SK-N-SH treated with all-trans-retinoic acid at 6 μM for 48 hours (cell line): ENCODE results near the gene PTCD1.
A peak's percentile ranks its signal among the peaks of the same experiment; 100 is the strongest.

ENCODE experiments used
- ATAC-seq: fragments of 200-7000 bp; cut with Tn5 transposase; 3 replicates; pipeline ENCODE4 v1.9.1; 2020; ENCODE audit warnings: mild to moderate bottlenecking, moderate library complexity
- ARNTL ChIP-seq: fragments of 450-650 bp; formaldehyde crosslinking; IDR thresholded peaks from 2 replicates; pipeline ENCODE4 v1.5.0; 2020; ENCODE audit warnings: low read depth, mild to moderate bottlenecking, moderate library complexity, borderline replicate concordance
- BACH2 ChIP-seq: fragments of 250-450 bp; sonication (Bioruptor Pico); IDR thresholded peaks from 2 replicates; pipeline ENCODE4 v1.9.0; 2021; ENCODE audit warnings: mild to moderate bottlenecking, borderline replicate concordance
- CSDC2 ChIP-seq: fragments of 250-450 bp; sonication (Bioruptor Pico); IDR thresholded peaks from 2 replicates; pipeline ENCODE4 v1.5.0; 2020; ENCODE audit warnings: mild to moderate bottlenecking, moderate library complexity
- CSRNP3 ChIP-seq: fragments of 250-450 bp; sonication (Bioruptor Pico); IDR thresholded peaks from 2 replicates; pipeline ENCODE4 v1.5.1; 2021; ENCODE audit warnings: mild to moderate bottlenecking, moderate library complexity
- ESRRG ChIP-seq: fragments of 250-450 bp; sonication (Bioruptor Pico); IDR thresholded peaks from 2 replicates; pipeline ENCODE4 v1.6.1; 2021; ENCODE audit warnings: mild to moderate bottlenecking
- GLIS3 ChIP-seq: fragments of 250-450 bp; sonication (Bioruptor Pico); IDR thresholded peaks from 2 replicates; pipeline ENCODE4 v1.5.0; 2020; ENCODE audit warnings: mild to moderate bottlenecking, moderate library complexity
- ISL1 ChIP-seq: fragments of 250-450 bp; sonication (Bioruptor Pico); IDR thresholded peaks from 2 replicates; pipeline ENCODE4 v2.1.2; 2022; ENCODE audit warnings: mild to moderate bottlenecking, moderate library complexity
- OSR1 ChIP-seq: fragments of 250-450 bp; sonication (Bioruptor Pico); IDR thresholded peaks from 2 replicates; pipeline ENCODE4 v1.8.0; 2022; ENCODE audit warnings: moderate library complexity, mild to moderate bottlenecking, inconsistent platforms
- PPARA ChIP-seq: fragments of 250-450 bp; sonication (Bioruptor Pico); IDR thresholded peaks from 2 replicates; pipeline ENCODE4 v1.5.0; 2020; ENCODE audit warnings: mild to moderate bottlenecking, borderline replicate concordance
- RARB ChIP-seq: fragments of 250-450 bp; sonication (Bioruptor Pico); IDR thresholded peaks from 2 replicates; pipeline ENCODE4 v1.8.0; 2021; ENCODE audit warnings: mild to moderate bottlenecking, moderate library complexity
- SNAI2 ChIP-seq: fragments of 250-450 bp; sonication (Bioruptor Pico); IDR thresholded peaks from 2 replicates; pipeline ENCODE4 v1.5.0; 2020; ENCODE audit warnings: mild to moderate bottlenecking, moderate library complexity
- TCF4 ChIP-seq: fragments of 250-450 bp; sonication (Bioruptor Pico); IDR thresholded peaks from 2 replicates; pipeline ENCODE4 v1.8.0; 2021; ENCODE audit warnings: mild to moderate bottlenecking, moderate library complexity, borderline replicate concordance
- TOX ChIP-seq: fragments of 250-450 bp; sonication (Bioruptor Pico); IDR thresholded peaks from 2 replicates; pipeline ENCODE4 v1.8.0; 2021; ENCODE audit warnings: mild to moderate bottlenecking, moderate library complexity, borderline replicate concordance
- ZFP3 ChIP-seq: fragments of 250-450 bp; sonication (Bioruptor Pico); IDR thresholded peaks from 2 replicates; pipeline ENCODE4 v1.5.0; 2020; ENCODE audit warnings: mild to moderate bottlenecking, moderate library complexity
- ZFP30 ChIP-seq: fragments of 450-650 bp; formaldehyde crosslinking; IDR thresholded peaks from 2 replicates; pipeline ENCODE4 v1.5.0; 2022; ENCODE audit warnings: mild to moderate bottlenecking, moderate library complexity
- ZNF565 ChIP-seq: fragments of 450-650 bp; formaldehyde crosslinking; conservative IDR thresholded peaks from 2 replicates; pipeline ENCODE4 v1.5.0; 2020; ENCODE audit warnings: low read depth, mild to moderate bottlenecking, moderate library complexity
- ZNF70 ChIP-seq: fragments of 450-650 bp; formaldehyde crosslinking; IDR thresholded peaks from 2 replicates; pipeline ENCODE4 v1.5.0; 2020; ENCODE audit warnings: mild to moderate bottlenecking, moderate library complexity
- ZNF8 ChIP-seq: fragments of 450-650 bp; formaldehyde crosslinking; IDR thresholded peaks from 2 replicates; pipeline ENCODE4 v1.5.0; 2020; ENCODE audit warnings: mild to moderate bottlenecking, moderate library complexity
- TF ChIP-seq, protein P1 (sequence below): fragments of 250-450 bp; sonication (Bioruptor Pico); IDR thresholded peaks from 2 replicates; pipeline ENCODE4 v1.5.0; 2020; ENCODE audit warnings: mild to moderate bottlenecking, moderate library complexity
- TF ChIP-seq, protein P2 (sequence below): fragments of 250-450 bp; sonication (Bioruptor Pico); IDR thresholded peaks from 2 replicates; pipeline ENCODE4 v1.8.0; 2020; ENCODE audit warnings: mild to moderate bottlenecking, moderate library complexity, borderline replicate concordance

The PTCD1 gene

GRCh38 chr7:99392659-99393354 lies 45.8 kb downstream of the PTCD1 start:
- peak; percentile 68 for ATAC-seq

GRCh38 chr7:99392046-99392445 lies 46.6 kb downstream of the PTCD1 start:
- no peak for TF ChIP-seq TCF4
- TF ChIP-seq RARB (CRISPR knock-in tag), result no peak
- TF ChIP-seq ARNTL (CRISPR knock-in tag), result no peak
- TF ChIP-seq, protein P1, sequence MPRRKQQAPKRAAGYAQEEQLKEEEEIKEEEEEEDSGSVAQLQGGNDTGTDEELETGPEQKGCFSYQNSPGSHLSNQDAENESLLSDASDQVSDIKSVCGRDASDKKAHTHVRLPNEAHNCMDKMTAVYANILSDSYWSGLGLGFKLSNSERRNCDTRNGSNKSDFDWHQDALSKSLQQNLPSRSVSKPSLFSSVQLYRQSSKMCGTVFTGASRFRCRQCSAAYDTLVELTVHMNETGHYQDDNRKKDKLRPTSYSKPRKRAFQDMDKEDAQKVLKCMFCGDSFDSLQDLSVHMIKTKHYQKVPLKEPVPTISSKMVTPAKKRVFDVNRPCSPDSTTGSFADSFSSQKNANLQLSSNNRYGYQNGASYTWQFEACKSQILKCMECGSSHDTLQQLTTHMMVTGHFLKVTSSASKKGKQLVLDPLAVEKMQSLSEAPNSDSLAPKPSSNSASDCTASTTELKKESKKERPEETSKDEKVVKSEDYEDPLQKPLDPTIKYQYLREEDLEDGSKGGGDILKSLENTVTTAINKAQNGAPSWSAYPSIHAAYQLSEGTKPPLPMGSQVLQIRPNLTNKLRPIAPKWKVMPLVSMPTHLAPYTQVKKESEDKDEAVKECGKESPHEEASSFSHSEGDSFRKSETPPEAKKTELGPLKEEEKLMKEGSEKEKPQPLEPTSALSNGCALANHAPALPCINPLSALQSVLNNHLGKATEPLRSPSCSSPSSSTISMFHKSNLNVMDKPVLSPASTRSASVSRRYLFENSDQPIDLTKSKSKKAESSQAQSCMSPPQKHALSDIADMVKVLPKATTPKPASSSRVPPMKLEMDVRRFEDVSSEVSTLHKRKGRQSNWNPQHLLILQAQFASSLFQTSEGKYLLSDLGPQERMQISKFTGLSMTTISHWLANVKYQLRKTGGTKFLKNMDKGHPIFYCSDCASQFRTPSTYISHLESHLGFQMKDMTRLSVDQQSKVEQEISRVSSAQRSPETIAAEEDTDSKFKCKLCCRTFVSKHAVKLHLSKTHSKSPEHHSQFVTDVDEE (CRISPR knock-in tag), result no peak
- TF ChIP-seq ZFP3 (CRISPR knock-in tag), result no peak
- TF ChIP-seq, all 23 proteins: peak for 0
- no peak for ATAC-seq

More at GRCh38 chr7:99392659-99393354, 45.8 kb downstream of the PTCD1 start:
- TF ChIP-seq ESRRG (no peak), GLIS3 (CRISPR knock-in tag) (peak; percentile 78; the same call in 1 of the 2 replicates), TOX (no peak), ZFP3 (CRISPR knock-in tag) (no peak), CSDC2 (no peak), CSRNP3 (CRISPR knock-in tag) (peak; percentile 30; the same call in 1 of the 2 replicates)
- TF ChIP-seq, protein P1 (CRISPR knock-in tag), result 0 out of 2 replicates have a peak, but pooled peaks have one; percentile 27

GRCh38 chr7:99390941-99391602 lies 47.5 kb downstream of the PTCD1 start:
- TF ChIP-seq ZNF565 (CRISPR knock-in tag), result no peak
- TF ChIP-seq, protein P2, sequence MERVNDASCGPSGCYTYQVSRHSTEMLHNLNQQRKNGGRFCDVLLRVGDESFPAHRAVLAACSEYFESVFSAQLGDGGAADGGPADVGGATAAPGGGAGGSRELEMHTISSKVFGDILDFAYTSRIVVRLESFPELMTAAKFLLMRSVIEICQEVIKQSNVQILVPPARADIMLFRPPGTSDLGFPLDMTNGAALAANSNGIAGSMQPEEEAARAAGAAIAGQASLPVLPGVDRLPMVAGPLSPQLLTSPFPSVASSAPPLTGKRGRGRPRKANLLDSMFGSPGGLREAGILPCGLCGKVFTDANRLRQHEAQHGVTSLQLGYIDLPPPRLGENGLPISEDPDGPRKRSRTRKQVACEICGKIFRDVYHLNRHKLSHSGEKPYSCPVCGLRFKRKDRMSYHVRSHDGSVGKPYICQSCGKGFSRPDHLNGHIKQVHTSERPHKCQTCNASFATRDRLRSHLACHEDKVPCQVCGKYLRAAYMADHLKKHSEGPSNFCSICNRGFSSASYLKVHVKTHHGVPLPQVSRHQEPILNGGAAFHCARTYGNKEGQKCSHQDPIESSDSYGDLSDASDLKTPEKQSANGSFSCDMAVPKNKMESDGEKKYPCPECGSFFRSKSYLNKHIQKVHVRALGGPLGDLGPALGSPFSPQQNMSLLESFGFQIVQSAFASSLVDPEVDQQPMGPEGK (CRISPR knock-in tag), result no peak
- TF ChIP-seq PPARA, result no peak
- ATAC-seq, result no peak

- TF ChIP-seq, protein P1 (CRISPR knock-in tag), result no peak
- no peak for TF ChIP-seq ZFP30 (CRISPR knock-in tag)
- no peak for TF ChIP-seq ZNF565 (CRISPR knock-in tag)
- no peak for TF ChIP-seq PPARA
- no peak for TF ChIP-seq OSR1 (CRISPR knock-in tag)
- no peak for TF ChIP-seq ISL1 (CRISPR knock-in tag)
- no peak for TF ChIP-seq CSDC2
- no peak for TF ChIP-seq TCF4
- TF ChIP-seq SNAI2, result no peak
- no peak for TF ChIP-seq BACH2
- TF ChIP-seq ESRRG, result no peak
- no peak for TF ChIP-seq RARB (CRISPR knock-in tag)
- no peak for TF ChIP-seq ZNF8 (CRISPR knock-in tag)
- TF ChIP-seq ZNF70 (CRISPR knock-in tag), result no peak
- TF ChIP-seq, all 23 proteins: peak for 0
- no peak for ATAC-seq
These were observed 48.8 kb downstream of the PTCD1 start for GRCh38 chr7:99389772-99390171.
